Tibial nerve (tissue), 4 donors: ENCODE results near the gene GLYATL1. TPM values are rescaled to one million over a fixed set of nuclear protein-coding genes. Genes with fewer than 3 reads are reported as not detected.
"Not testable (repeated sequence)": the region's sequence is repeated elsewhere in the genome, so short reads cannot be mapped to it uniquely, and the experiment has no call there.

ENCODE experiments used
- DNase-seq, 2 donors: peaks; one replicate each; pipeline ENCODE4 v3.0.0-alpha.2; 2019; ENCODE audit warnings: low spot score in 2 of 2
- H3K27ac ChIP-seq, 4 donors: fragments of 200-600 bp; sonication (generic) in 3 of 4; one replicate each; pipeline ENCODE4 v1.5.1; 2017 to 2019; ENCODE audit warnings: mild to moderate bottlenecking in 1 of 4
- H3K27me3 ChIP-seq, 2 donors: fragments of 200-600 bp; sonication (generic) in 1 of 2; one replicate each; pipeline versions ENCODE4 v1.5.1 to v1.6.0; 2017 to 2019
- H3K36me3 ChIP-seq, 3 donors: fragments of 200-600 bp; sonication (generic); one replicate each; pipeline ENCODE4 v1.5.1; 2018 to 2019
- H3K4me1 ChIP-seq, 4 donors: fragments of 200-600 bp; sonication (generic) in 3 of 4; one replicate each; pipeline ENCODE4 v1.5.1; 2017 to 2019
- H3K4me3 ChIP-seq, 4 donors: fragments of 200-600 bp; sonication (generic) in 3 of 4; one replicate each; pipeline ENCODE4 v1.5.1; 2017 to 2019; ENCODE audit warnings: mild to moderate bottlenecking in 1 of 4, moderate library complexity in 1 of 4
- H3K9me3 ChIP-seq, 4 donors: fragments of 200-600 bp; sonication (generic) in 3 of 4; one replicate each; pipeline ENCODE4 v1.5.1; 2017 to 2019
- CTCF ChIP-seq, 5 experiments: fragments of 200-600 bp in 3 of 5; fragments of 450-650 bp in 2 of 5; sonication (generic) in 3 of 5; IDR thresholded peaks; one replicate each; pipeline ENCODE4 v1.5.1; 2016 to 2019; ENCODE audit warnings: antibody characterized with exemption in 5 of 5, mild to moderate bottlenecking in 3 of 5, moderate library complexity in 2 of 5
- EP300 ChIP-seq, 2 donors: sonication (generic); formaldehyde crosslinking; IDR thresholded peaks; one replicate each; pipeline ENCODE4 v1.6.1; 2017; ENCODE audit warnings: antibody characterized with exemption in 2 of 2, mild to moderate bottlenecking in 1 of 2
- POLR2A ChIP-seq, 2 donors: fragments of 450-650 bp; IDR thresholded peaks; one replicate each; pipeline ENCODE4 v1.6.1; 2017; ENCODE audit warnings: antibody characterized with exemption in 2 of 2, mild to moderate bottlenecking in 2 of 2, moderate library complexity in 2 of 2
- WGBS, 2 donors: methylation state at CpG; one replicate each; pipeline ENCODE4 v1.1.5; 2018; 5-methylcytosine and 5-hydroxymethylcytosine counted together
- total RNA-seq, 4 donors: library from RNA; depleted of rRNA; stranded (reverse); fragments of >200 nt; gene quantifications; one replicate each; pipeline ENCODE4 v1.1.0, GENCODE V29; 2016

Gene GLYATL1
- total RNA-seq, 4 donors from 2014 or later = not detected

- TF ChIP-seq POLR2A (IDR thresholded peaks at IDR 0.05) = no peak
- TF ChIP-seq CTCF (IDR thresholded peaks at IDR 0.05) = no peak
- no peak for TF ChIP-seq EP300 (IDR thresholded peaks at IDR 0.05)
- DNase-seq = no peak
- Histone ChIP-seq H3K4me3 (no peak overlapping the region), H3K27ac (no peak overlapping the region), H3K4me1 (no peaks in the 10 kb centered on the region), H3K36me3 (no peaks in the 10 kb centered on the region), H3K9me3 (no peaks in the 10 kb centered on the region), H3K27me3 (no peaks in the 10 kb centered on the region)
- WGBS, 2 donors = 81 to 83% methylated on average over 1 of the region's 1 CpG
Measured at GRCh38 chr11:58992489-58992888, 53.2 kb downstream of the GLYATL1 start.

GRCh38 chr11:58994171-58994570 lies 54.9 kb downstream of the GLYATL1 start:
- Histone ChIP-seq H3K27ac (no peak overlapping the region), H3K27me3 (no peaks in the 10 kb centered on the region), H3K4me3 (no peak overlapping the region), H3K4me1 (no peaks in the 10 kb centered on the region), H3K9me3 (no peaks in the 10 kb centered on the region), H3K36me3 (no peaks in the 10 kb centered on the region)
- no peak for TF ChIP-seq POLR2A (IDR thresholded peaks at IDR 0.05)
- no peak for TF ChIP-seq CTCF (IDR thresholded peaks at IDR 0.05)
- no peak for TF ChIP-seq EP300 (IDR thresholded peaks at IDR 0.05)
- DNase-seq = no peak
- WGBS, 2 donors = 88 to 90% methylated on average over 3 of the region's 3 CpGs

GRCh38 chr11:58998480-58999290 lies 59.4 kb downstream of the GLYATL1 start:
- DNase-seq = no peak
- TF ChIP-seq POLR2A (IDR thresholded peaks at IDR 0.05) (no peak), EP300 (IDR thresholded peaks at IDR 0.05) (no peak)
- no peaks in the 10 kb centered on the region for H3K4me1 ChIP-seq
- no peaks in the 10 kb centered on the region for H3K36me3 ChIP-seq
- H3K27me3 ChIP-seq = no peaks in the 10 kb centered on the region
- H3K4me3 ChIP-seq = no peak overlapping the region
- WGBS, 2 donors = 83% methylated on average over 7 of the region's 7 CpGs
- no peak overlapping the region for H3K27ac ChIP-seq
- no peaks in the 10 kb centered on the region for H3K9me3 ChIP-seq

GRCh38 chr11:58999291-58999680 lies 60.0 kb downstream of the GLYATL1 start:
- H3K4me1 ChIP-seq = no peaks in the 10 kb centered on the region
- H3K36me3 ChIP-seq = no peaks in the 10 kb centered on the region
- H3K9me3 ChIP-seq = no peaks in the 10 kb centered on the region
- no peaks in the 10 kb centered on the region for H3K27me3 ChIP-seq
- TF ChIP-seq EP300 (IDR thresholded peaks at IDR 0.05) (no peak), POLR2A (IDR thresholded peaks at IDR 0.05) (no peak), CTCF (IDR thresholded peaks at IDR 0.05) (no peak)
- H3K27ac ChIP-seq = no peak overlapping the region
- DNase-seq = no peak
- no peak overlapping the region for H3K4me3 ChIP-seq
- 76 to 80% methylated on average over 1 of the region's 1 CpG for WGBS, 2 donors

- H3K36me3 ChIP-seq = no peaks in the 10 kb centered on the region
- no peaks in the 10 kb centered on the region for H3K27me3 ChIP-seq
- H3K27ac ChIP-seq = no peak overlapping the region
- DNase-seq = no peak
- no peaks in the 10 kb centered on the region for H3K9me3 ChIP-seq
- 43 to 61% methylated on average over 3 of the region's 3 CpGs for WGBS, 2 donors
- TF ChIP-seq CTCF (IDR thresholded peaks at IDR 0.05) (no peak), POLR2A (IDR thresholded peaks at IDR 0.05) (no peak), EP300 (IDR thresholded peaks at IDR 0.05) (no peak)
- no peaks in the 10 kb centered on the region for H3K4me1 ChIP-seq
- H3K4me3 ChIP-seq = no peak overlapping the region
Measured at GRCh38 chr11:59000003-59000402, 60.7 kb downstream of the GLYATL1 start.

- 2 to 7% methylated on average over 2 of the region's 2 CpGs for WGBS, 2 donors
- not testable (repeated sequence) for H3K9me3 ChIP-seq, H3K36me3 ChIP-seq, H3K27ac ChIP-seq, H3K4me3 ChIP-seq, H3K4me1 ChIP-seq, H3K27me3 ChIP-seq, DNase-seq
Measured at GRCh38 chr11:59002006-59002405, 62.7 kb downstream of the GLYATL1 start.

Other genes with a start within 250 kb of the GLYATL1 start
- 1 to 10 TPM in 1 of 4 donors, under 1 TPM in 1, not detected in 2; 0.66 to 1.7 TPM for gene GLYAT, start 207.5 kb upstream of the GLYATL1 start, total RNA-seq
- gene GLYATL2, start 94.8 kb upstream of the GLYATL1 start, total RNA-seq = 1 to 10 TPM in 1 of 4 donors, not detected in 3; 3.3 TPM
- not detected for gene GLYATL1B, start 146.8 kb downstream of the GLYATL1 start, total RNA-seq
- gene FAM111B, start 167.7 kb downstream of the GLYATL1 start, total RNA-seq = under 1 TPM in 3 of 4 donors, not detected in 1; 0.20 to 0.30 (median 0.22) TPM
- gene FAM111A, start 203.4 kb downstream of the GLYATL1 start, total RNA-seq = 10 to 100 TPM; 24.3 to 76.9 (median 40.3) TPM
- 10 to 100 TPM; 17.7 to 34.5 (median 25.8) TPM for gene DTX4, start 232.6 kb downstream of the GLYATL1 start, total RNA-seq